GM10248 (cell line): ENCODE results near the gene EPHA4.
"Not testable (repeated sequence)": the region's sequence is repeated elsewhere in the genome, so short reads cannot be mapped to it uniquely, and the experiment has no call there.

Source experiments
- CTCF ChIA-PET: fragments of 300-600 bp; sonication (Branson Sonifier 250); formaldehyde crosslinking; extraction: SDS; loops from one replicate; lab custom pipeline; 2021; ENCODE audit warnings: antibody characterized with exemption; lab: Yijun Ruan, JAX
- POLR2A ChIA-PET: fragments of 350-650 bp; sonication (Branson Sonifier 250); formaldehyde crosslinking; extraction: SDS; loops from one replicate; lab custom pipeline; 2020; ENCODE audit warnings: antibody characterized with exemption; lab: Yijun Ruan, JAX
- DNase-seq: peaks from one replicate; pipeline ENCODE4 v3.0.0; 2012; ENCODE audit errors: extremely low spot score
- TF ChIP-seq, protein P1 (sequence below): IDR thresholded peaks from 2 replicates; pipeline ENCODE4 v1.5.1; 2012; ENCODE audit warnings: mild to moderate bottlenecking, low read depth; ENCODE audit errors: extremely low read depth, missing control alignments, control extremely low read depth

The EPHA4 gene

DNA sequence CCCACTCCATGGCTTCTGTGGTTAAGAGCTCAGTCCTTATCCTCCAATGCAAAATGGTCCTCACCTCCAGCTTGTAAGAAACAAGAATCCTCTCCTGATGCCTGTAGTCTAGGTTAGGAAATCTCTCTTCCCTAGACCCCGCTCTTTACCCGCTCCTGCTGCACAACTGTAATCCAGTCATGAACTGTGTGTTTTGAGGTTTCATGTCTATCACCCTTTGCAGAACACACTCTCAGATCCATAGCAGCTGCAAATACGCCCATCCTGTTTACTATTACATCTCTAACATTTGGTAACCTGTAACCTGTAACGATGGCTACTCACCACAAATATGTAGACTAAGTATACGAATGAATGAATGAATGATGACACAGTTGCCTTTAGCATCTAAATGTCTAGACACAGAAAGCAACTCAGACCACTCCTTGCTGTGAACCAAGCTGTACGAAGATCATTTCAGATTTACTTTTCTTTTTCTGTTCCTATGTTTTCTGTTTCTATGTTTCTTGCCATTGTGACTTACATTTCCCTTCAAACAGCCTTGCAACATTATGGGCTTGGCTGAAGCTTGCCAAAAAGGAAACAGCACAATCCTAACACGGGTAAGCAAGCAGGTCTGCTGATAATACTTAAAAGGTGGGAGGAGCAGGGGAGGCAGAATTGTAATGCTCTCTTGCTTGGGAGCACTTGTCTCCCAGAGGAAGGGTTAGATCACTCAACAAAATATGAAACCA lies 53.7 kb downstream of the EPHA4 start:
- POLR2A ChIA-PET, result no interaction called here
- TF ChIP-seq, protein P1, sequence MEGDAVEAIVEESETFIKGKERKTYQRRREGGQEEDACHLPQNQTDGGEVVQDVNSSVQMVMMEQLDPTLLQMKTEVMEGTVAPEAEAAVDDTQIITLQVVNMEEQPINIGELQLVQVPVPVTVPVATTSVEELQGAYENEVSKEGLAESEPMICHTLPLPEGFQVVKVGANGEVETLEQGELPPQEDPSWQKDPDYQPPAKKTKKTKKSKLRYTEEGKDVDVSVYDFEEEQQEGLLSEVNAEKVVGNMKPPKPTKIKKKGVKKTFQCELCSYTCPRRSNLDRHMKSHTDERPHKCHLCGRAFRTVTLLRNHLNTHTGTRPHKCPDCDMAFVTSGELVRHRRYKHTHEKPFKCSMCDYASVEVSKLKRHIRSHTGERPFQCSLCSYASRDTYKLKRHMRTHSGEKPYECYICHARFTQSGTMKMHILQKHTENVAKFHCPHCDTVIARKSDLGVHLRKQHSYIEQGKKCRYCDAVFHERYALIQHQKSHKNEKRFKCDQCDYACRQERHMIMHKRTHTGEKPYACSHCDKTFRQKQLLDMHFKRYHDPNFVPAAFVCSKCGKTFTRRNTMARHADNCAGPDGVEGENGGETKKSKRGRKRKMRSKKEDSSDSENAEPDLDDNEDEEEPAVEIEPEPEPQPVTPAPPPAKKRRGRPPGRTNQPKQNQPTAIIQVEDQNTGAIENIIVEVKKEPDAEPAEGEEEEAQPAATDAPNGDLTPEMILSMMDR, result no peak
- CTCF ChIA-PET, result interaction anchor here (1.2 to 1.5 kb wide), 2 partner anchors 18 to 25 kb away, joined by 3 read pairs; no protein-coding TSS in a partner anchor
- no peak for DNase-seq

DNA sequence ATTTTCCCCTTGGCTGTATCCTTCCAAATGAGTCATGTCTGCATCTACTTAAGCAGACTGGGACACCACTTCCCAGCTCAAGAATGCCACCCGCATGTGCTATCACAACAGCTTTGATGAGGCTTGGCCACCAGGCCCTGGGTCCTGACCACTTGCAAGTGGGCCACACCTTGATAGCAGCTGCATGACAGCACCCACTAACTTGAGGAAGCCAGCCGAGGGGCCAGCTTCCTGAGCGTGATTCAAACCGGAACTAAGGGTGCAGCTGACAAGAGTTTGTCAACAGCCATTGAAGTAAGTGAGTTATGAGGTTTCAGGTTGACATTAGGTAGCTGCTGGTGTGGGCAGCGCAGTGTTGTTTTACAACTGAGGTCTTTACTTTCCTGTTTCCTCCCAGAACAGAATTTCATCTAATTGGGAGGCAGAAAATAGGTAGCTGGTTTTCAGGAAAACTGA lies 54.4 kb downstream of the EPHA4 start:
- DNase-seq, result peak; percentile 54
- ChIA-PET POLR2A (no interaction called here), CTCF (interaction anchor here (1.2 to 1.5 kb wide), 2 partner anchors 17 to 25 kb away, joined by 3 read pairs; no protein-coding TSS in a partner anchor)
- TF ChIP-seq, protein P1, result no peak

DNA sequence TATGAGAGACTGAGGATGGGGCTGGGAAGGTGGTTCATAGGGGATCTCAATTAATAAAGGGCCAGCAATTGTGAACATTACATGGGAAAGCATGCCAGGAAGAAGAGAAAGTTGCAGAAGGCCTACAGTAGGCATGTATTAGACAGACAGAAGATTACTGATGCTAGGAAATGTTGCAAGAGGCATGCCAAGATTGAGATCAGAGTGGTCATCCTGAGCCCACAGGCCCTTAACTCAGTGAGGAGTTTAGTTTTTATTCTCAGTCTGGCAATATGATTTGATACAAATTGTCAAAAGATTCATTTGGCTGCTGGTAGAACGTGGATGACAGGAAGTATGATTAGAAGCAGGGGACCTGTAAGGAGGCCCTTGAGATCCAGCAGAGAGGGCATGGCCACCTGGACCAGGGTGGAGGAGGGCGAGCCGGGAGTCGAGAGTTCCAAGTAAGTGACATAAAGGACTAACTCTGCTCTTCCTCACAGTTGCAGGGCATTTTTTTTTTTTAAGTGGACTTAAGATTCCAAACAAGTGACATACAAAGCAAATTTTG lies 54.9 kb downstream of the EPHA4 start:
- DNase-seq, result no peak
- TF ChIP-seq, protein P1, result no peak
- POLR2A ChIA-PET, result no interaction called here
- CTCF ChIA-PET, result interaction anchor here (1.2 kb wide), 1 partner anchor 26 kb away, joined by 3 read pairs; no protein-coding TSS in a partner anchor

DNA sequence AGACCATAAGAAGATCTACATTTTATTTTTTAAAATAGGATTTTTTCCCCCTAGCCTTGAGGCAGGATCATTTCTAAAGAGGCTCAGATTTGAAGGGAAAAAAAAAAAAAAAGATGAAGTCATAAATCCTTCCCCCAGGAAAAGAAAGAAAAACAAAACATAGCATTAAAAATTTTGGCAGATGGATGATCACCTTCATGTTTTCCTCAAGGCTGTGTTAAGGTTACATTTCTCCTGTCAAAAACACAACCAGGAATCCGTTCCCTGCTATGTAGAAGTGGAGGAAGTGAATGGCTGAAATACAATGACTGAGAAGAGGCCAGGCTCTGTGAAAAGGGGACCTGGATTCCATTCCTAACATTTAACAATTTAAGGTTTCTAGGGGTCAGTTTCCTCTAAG lies 56.2 kb downstream of the EPHA4 start:
- TF ChIP-seq, protein P1, result no peak
- DNase-seq, result no peak
- POLR2A ChIA-PET, result no interaction called here
- CTCF ChIA-PET, result no interaction called here

DNA sequence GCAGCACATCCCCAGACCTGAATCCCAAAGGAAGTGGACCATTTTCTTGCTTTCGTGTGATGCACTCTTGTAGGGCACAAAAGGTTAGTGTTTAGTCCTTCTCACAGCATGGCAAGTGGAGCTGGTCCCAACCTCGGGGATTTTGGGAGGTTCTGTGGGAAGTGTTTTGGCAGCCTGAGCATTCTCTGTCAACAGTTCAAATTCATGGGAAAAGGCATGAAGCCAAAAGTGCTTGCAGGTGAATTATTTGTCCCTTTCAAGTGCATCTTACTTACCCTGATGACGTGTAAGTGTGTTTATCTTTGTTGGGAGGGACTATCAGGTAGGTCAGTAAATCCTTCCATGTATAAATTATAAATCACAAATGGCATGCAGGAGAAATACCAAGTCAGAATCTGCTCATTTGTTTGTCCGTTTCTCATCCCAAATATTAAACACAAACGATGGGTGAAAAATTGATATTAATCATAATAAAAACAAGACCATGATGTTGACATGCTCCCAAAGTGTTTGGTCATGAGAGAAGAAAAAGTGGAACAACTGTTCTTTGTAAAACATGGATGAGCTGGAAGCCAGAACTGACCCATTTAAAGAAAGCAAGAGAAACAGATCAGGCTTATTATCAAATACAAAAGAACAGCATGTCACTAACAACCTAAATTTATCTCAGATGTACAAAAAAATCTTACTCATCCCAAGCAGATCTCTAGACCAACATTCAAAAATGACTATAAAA lies 57.6 kb downstream of the EPHA4 start:
- TF ChIP-seq, protein P1, result no peak
- ChIA-PET POLR2A (no interaction called here), CTCF (no interaction called here)
- DNase-seq, result no peak

DNA sequence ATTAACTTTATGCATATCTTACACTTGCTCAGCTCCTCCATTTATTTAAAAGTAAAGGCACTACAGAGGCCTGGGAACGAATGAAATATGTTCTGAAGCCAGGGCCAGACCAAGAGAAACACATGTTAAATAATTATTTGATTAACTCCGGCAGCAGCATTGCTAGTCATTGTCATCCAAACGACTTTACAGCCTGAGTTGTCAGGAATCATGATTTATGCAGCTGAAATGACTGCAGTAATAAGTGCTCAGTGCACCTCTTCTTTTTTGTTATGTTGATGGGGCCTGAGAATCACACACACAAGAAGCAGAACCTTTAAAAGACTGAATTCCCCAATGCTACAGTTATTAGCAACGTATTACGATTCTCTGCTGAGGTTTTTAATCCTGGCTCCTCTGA lies 58.9 kb downstream of the EPHA4 start:
- DNase-seq, result no peak
- CTCF ChIA-PET, result no interaction called here
- POLR2A ChIA-PET, result no interaction called here
- TF ChIP-seq, protein P1, result no peak

DNA sequence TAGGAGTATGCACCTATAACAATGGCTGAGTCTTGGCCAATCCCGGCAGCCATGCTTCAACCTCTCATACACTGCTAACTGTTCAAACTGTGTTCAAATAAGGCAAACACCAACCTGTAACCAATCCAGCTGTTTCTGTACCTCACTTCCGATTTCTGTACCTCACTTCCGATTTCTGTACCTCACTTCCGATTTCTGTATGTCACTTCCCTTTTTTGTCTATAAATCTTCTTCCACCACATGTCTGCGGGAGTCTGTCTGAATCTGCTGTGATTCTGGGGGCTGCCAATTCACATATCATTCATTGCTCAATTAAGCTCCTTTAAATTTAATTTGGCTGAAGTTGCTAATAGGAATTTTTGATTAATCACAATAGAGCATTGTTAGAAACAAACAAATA lies 60.8 kb downstream of the EPHA4 start:
- DNase-seq, POLR2A ChIA-PET, CTCF ChIA-PET: not testable (repeated sequence)
